ENCODE measurements around the gene TCF7L2. TPM values are rescaled to one million over a fixed set of nuclear protein-coding genes. Genes with fewer than 3 reads are reported as not detected.
A peak's percentile ranks its signal among the peaks of the same experiment; 100 is the strongest.

TCF7L2 gene
- total RNA-seq (2011; cell fraction: chromatin; rRNA removed; ENCODE audit: low replicate concordance) = 1.9 and 4.4 TPM in 2 replicates
- 2.4 and 3.0 TPM in 2 replicates for total RNA-seq (2011; cell fraction: nucleolus; rRNA removed)
- 1.9 and 2.7 TPM in 2 replicates for total RNA-seq (2011; cell fraction: nucleoplasm; rRNA removed)
- total RNA-seq (2014; rRNA removed) = 0.32 and 0.41 TPM in 2 replicates
- 0.48 and 0.80 TPM in 2 replicates for total RNA-seq (2014; rRNA removed; fragmentation: Illumina TruSeq; extraction: Trizol)
- total RNA-seq (2015; rRNA removed; fragmentation: Illumina TruSeq; extraction: Trizol) = 0.68 and 1.2 TPM in 2 replicates
- total RNA-seq (2021) = 2.0 and 2.8 TPM in 2 replicates
- 0.42 and 0.53 TPM in 2 replicates for polyA plus RNA-seq (2011; rRNA removed)
- polyA plus RNA-seq (2011; cell fraction: cytosol; rRNA removed) = 0.15 and 0.35 TPM in 2 replicates
- polyA plus RNA-seq (2011; cell fraction: nucleus; rRNA removed) = 1.6 and 2.2 TPM in 2 replicates
- polyA plus RNA-seq (2012) = 1.4 and 2.2 TPM in 2 replicates
- polyA plus RNA-seq (2014; fragmentation: Illumina TruSeq; extraction: Trizol) = 2.1 and 2.4 TPM in 2 replicates
- polyA plus RNA-seq (2014; fragmentation: Nextera tagmentation; extraction: Ambion mirVana) = under 1 TPM; 0.52 to 0.92 TPM
- 0.39 and 1.4 TPM in 2 replicates for polyA plus RNA-seq (2014; rRNA removed)
- polyA minus RNA-seq (2011; rRNA and poly(A)+ RNA removed) = 0.25 and 0.69 TPM in 2 replicates
- polyA minus RNA-seq (2011; cell fraction: cytosol; rRNA and poly(A)+ RNA removed) = 0.91 and 1.5 TPM in 2 replicates
- polyA minus RNA-seq (2011; cell fraction: nucleus; rRNA and poly(A)+ RNA removed) = 1.6 and 2.4 TPM in 2 replicates
- percentile 51 among the genes with signal in this experiment for Bru-seq, nascent RNA
- BruChase-seq, experiment 1, labeled RNA remaining after a 2-hour chase = percentile 55 among the genes with signal in this experiment
- percentile 51 among the genes with signal in this experiment for BruChase-seq, experiment 2, labeled RNA remaining after a 6-hour chase
- long read RNA-seq, experiment 1, partial matches to known transcripts = 0 of 2 reads
- long read RNA-seq, experiment 1, other reads (novel, unspliced or antisense) = 2 of 2 reads
- long read RNA-seq, experiment 2 = 0 reads
- long read RNA-seq, experiment 3 = 0 reads

DNA sequence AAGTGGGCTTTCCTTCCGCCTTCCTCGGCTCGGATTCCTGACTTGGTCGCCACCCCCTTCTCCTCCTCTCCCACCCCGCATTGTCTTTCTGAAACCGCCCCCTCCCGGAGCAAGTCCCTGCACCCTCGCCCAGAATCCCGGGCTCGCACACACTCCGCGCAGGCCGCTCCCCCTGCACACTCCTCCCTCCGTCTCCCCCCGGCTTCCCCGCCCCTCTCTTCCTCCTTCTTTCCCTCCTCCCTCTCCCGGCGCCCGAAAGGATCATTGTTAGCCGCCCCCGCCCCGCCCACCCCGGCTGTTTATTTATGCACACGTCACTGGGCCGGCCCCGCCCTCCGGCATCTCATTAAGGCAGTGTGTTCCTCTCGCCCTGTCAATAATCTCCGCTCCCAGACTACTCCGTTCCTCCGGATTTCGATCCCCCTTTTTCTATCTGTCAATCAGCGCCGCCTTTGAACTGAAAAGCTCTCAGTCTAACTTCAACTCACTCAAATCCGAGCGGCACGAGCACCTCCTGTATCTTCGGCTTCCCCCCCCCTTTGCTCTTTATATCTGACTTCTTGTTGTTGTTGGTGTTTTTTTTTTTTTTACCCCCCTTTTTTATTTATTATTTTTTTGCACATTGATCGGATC is at the start of gene TCF7L2:
Gene TCF7L2 (plus strand): TSS at position 373 of the 633 bp plus-strand sequence. CDS start 510 bp downstream, outside the sequence.
- intact Hi-C loops (cut with micrococcal nuclease) (loop anchor here (5.0 kb wide), 1 partner anchor 112 kb away; no protein-coding TSS in a partner anchor), in situ Hi-C loops (cut with MboI) (no loop called here)
- CTCF ChIA-PET (ENCODE audit: low intra/inter-chr PET ratio) = no interaction called here
- H3K4me3 ChIP-seq = peak within 1 kb of the TSS; percentile 46
- H3K4me1 ChIP-seq (replicated peaks in 1 of 2; ENCODE audit: control insufficient read depth in 2 of 2, insufficient read depth in 2 of 2, low read length in 2 of 2) = peaks cover 4 to 10% of the 10 kb centered on the region in 2 experiments; a peak in 4 of 5 replicates
- no TSS peak for BruUV-seq (replicated peaks)
- FAIRE-seq (peak; percentile 77), DNase-seq (ENCODE audit: extremely low read depth in 1 of 4, low spot score in 3 of 4) (peak; percentile 81 to 91 (median 82)), ATAC-seq (peak; percentile 95)
- H3K27me3 ChIP-seq (ENCODE audit: control insufficient read depth in 2 of 2, insufficient read depth in 2 of 2, low read length in 2 of 2) = no peaks in the 10 kb centered on the region
- no peaks in the 10 kb centered on the region for H3K9me3 ChIP-seq (replicated peaks; ENCODE audit: control insufficient read depth, insufficient read depth, low read depth, low read length)
- peak within 1 kb of the TSS; percentile 41 to 90 for H3K9ac ChIP-seq (ENCODE audit: insufficient read depth in 1 of 2, low read depth in 2 of 2, low read length in 2 of 2)
- H3K79me2 ChIP-seq (ENCODE audit: control insufficient read depth, insufficient read depth, low read length) = peaks cover 4% of the 10 kb centered on the region; the same call in 2 of the 3 replicates
- no peaks in the 10 kb centered on the region for H4K20me1 ChIP-seq (replicated peaks; ENCODE audit: control insufficient read depth, insufficient read depth, low read length)
- POLR2A ChIA-PET = interaction anchor here (0.6 to 1.0 kb wide), 2 partner anchors 56 to 117 kb away, joined by 3 to 4 read pairs; no protein-coding TSS in a partner anchor
- H3K36me3 ChIP-seq (ENCODE audit: control insufficient read depth, insufficient read depth, low read length) = no peaks in the 10 kb centered on the region
- H3K27ac ChIP-seq (ENCODE audit: extremely low read depth, low read depth, low read length) = peak within 1 kb of the TSS; percentile 55; the same call in 1 of the 3 replicates
- H2AFZ ChIP-seq (ENCODE audit: low read depth, low read length) = peak within 1 kb of the TSS; percentile 59
- H3K4me2 ChIP-seq (ENCODE audit: insufficient read depth, low read length) = peak within 1 kb of the TSS; percentile 71
- WGBS (ENCODE audit: insufficient coverage, low coverage, missing lambda C conversion rate) = 0% methylated on average over 4 of the region's 39 CpGs
- no peaks in the 10 kb centered on the region for H3K9me1 ChIP-seq (ENCODE audit: control insufficient read depth, insufficient read depth, low read length)
- TF ChIP-seq MEIS2 (IDR thresholded peaks at IDR 0.05; ENCODE audit: partially characterized antibody) (peak; percentile 80), BHLHE40 (IDR thresholded peaks at IDR 0.05; ENCODE audit: low read length) (peak; percentile 34; the same call in 1 of the 2 replicates), ZNF324 (CRISPR knock-in tag; IDR thresholded peaks at IDR 0.05) (no peak), ZNF778 (CRISPR knock-in tag; IDR thresholded peaks at IDR 0.05) (no peak), DPF2 (IDR thresholded peaks at IDR 0.05) (no peak), MEF2D (tag; conservative IDR thresholded peaks at IDR 0.05; ENCODE audit: low read depth) (no peak), NCOA1 (IDR thresholded peaks at IDR 0.05; ENCODE audit: low read depth) (no peak), BMI1 (IDR thresholded peaks at IDR 0.05; ENCODE audit: low read length) (no peak)
- TF ChIP-seq, protein P1, sequence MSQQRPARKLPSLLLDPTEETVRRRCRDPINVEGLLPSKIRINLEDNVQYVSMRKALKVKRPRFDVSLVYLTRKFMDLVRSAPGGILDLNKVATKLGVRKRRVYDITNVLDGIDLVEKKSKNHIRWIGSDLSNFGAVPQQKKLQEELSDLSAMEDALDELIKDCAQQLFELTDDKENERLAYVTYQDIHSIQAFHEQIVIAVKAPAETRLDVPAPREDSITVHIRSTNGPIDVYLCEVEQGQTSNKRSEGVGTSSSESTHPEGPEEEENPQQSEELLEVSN (IDR thresholded peaks at IDR 0.05; ENCODE audit: borderline replicate concordance in 1 of 2, extremely low read depth in 1 of 2, insufficient read depth in 1 of 2, insufficient read length in 1 of 2, low read depth in 1 of 2, low read length in 1 of 2, poor library complexity in 1 of 2, severe bottlenecking in 1 of 2) = no peak
- TF ChIP-seq, protein P2, sequence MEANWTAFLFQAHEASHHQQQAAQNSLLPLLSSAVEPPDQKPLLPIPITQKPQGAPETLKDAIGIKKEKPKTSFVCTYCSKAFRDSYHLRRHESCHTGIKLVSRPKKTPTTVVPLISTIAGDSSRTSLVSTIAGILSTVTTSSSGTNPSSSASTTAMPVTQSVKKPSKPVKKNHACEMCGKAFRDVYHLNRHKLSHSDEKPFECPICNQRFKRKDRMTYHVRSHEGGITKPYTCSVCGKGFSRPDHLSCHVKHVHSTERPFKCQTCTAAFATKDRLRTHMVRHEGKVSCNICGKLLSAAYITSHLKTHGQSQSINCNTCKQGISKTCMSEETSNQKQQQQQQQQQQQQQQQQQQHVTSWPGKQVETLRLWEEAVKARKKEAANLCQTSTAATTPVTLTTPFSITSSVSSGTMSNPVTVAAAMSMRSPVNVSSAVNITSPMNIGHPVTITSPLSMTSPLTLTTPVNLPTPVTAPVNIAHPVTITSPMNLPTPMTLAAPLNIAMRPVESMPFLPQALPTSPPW (CRISPR knock-in tag; IDR thresholded peaks at IDR 0.05) = peak; percentile 88
- TF ChIP-seq, protein P3, sequence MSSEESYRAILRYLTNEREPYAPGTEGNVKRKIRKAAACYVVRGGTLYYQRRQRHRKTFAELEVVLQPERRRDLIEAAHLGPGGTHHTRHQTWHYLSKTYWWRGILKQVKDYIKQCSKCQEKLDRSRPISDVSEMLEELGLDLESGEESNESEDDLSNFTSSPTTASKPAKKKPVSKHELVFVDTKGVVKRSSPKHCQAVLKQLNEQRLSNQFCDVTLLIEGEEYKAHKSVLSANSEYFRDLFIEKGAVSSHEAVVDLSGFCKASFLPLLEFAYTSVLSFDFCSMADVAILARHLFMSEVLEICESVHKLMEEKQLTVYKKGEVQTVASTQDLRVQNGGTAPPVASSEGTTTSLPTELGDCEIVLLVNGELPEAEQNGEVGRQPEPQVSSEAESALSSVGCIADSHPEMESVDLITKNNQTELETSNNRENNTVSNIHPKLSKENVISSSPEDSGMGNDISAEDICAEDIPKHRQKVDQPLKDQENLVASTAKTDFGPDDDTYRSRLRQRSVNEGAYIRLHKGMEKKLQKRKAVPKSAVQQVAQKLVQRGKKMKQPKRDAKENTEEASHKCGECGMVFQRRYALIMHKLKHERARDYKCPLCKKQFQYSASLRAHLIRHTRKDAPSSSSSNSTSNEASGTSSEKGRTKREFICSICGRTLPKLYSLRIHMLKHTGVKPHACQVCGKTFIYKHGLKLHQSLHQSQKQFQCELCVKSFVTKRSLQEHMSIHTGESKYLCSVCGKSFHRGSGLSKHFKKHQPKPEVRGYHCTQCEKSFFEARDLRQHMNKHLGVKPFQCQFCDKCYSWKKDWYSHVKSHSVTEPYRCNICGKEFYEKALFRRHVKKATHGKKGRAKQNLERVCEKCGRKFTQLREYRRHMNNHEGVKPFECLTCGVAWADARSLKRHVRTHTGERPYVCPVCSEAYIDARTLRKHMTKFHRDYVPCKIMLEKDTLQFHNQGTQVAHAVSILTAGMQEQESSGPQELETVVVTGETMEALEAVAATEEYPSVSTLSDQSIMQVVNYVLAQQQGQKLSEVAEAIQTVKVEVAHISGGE (CRISPR knock-in tag; IDR thresholded peaks at IDR 0.05) = peak in 1 of 3 experiments; percentile 33; a peak in 1 of 6 replicates
